GM23338 (cell line): ENCODE results near the gene PIK3IP1. TPM values are rescaled to one million over a fixed set of nuclear protein-coding genes. Genes with fewer than 3 reads are reported as not detected.

Experiments used
- ATAC-seq: fragments of 200-7000 bp; cut with Tn5 transposase; 3 replicates; pipeline ENCODE4 v1.9.1; 2020
- DNase-seq: peaks from one replicate; pipeline ENCODE4 v3.0.0-alpha.2; 2015; ENCODE audit warnings: low spot score
- H2AFZ ChIP-seq: fragments of 200-600 bp; sonication (generic); 2 replicates; pipeline ENCODE4 v1.8.0; 2016; ENCODE audit warnings: antibody characterized with exemption, mild to moderate bottlenecking, moderate library complexity
- H3F3A ChIP-seq: fragments of 200-600 bp; sonication (generic); replicated peaks from 2 replicates; pipeline ENCODE4 v1.8.0; 2017; ENCODE audit warnings: antibody characterized with exemption, mixed run types, low read depth
- H3K27ac ChIP-seq: fragments of 200-600 bp; sonication (generic); 2 replicates; pipeline ENCODE4 v1.6.1; 2016; ENCODE audit warnings: low read depth
- H3K27me3 ChIP-seq: fragments of 200-600 bp; sonication (generic); 2 replicates; pipeline ENCODE4 v1.8.0; 2016; ENCODE audit warnings: mild to moderate bottlenecking, mixed run types, moderate library complexity; ENCODE audit not compliant: insufficient read depth
- H3K36me3 ChIP-seq: fragments of 200-600 bp; sonication (generic); 2 replicates; pipeline ENCODE4 v1.8.0; 2016; ENCODE audit warnings: mild to moderate bottlenecking; ENCODE audit not compliant: insufficient read depth
- H3K4me1 ChIP-seq: fragments of 200-600 bp; sonication (generic); 2 replicates; pipeline ENCODE4 v1.8.0; 2016; ENCODE audit warnings: mild to moderate bottlenecking, moderate library complexity; ENCODE audit not compliant: insufficient read depth
- H3K4me2 ChIP-seq: fragments of 200-600 bp; sonication (generic); 2 replicates; pipeline ENCODE4 v1.7.1; 2017; ENCODE audit warnings: mixed run types
- H3K4me3 ChIP-seq: fragments of 200-600 bp; sonication (generic); 2 replicates; pipeline ENCODE4 v1.6.1; 2016; ENCODE audit warnings: mixed run types
- H3K79me2 ChIP-seq: fragments of 200-600 bp; sonication (generic); replicated peaks from 2 replicates; pipeline ENCODE4 v1.8.0; 2017; ENCODE audit warnings: mild to moderate bottlenecking; ENCODE audit not compliant: insufficient read depth
- H3K9me2 ChIP-seq: fragments of 200-600 bp; sonication (generic); 2 replicates; pipeline ENCODE4 v1.8.0; 2017; ENCODE audit not compliant: insufficient read depth
- H4K20me1 ChIP-seq: fragments of 200-600 bp; sonication (generic); replicated peaks from 2 replicates; pipeline ENCODE4 v1.8.0; 2017; ENCODE audit warnings: mild to moderate bottlenecking; ENCODE audit not compliant: insufficient read depth
- H3K27ac Mint-ChIP-seq: 2 replicates; pipeline ENCODE4 v1.8.0; 2020; ENCODE audit warnings: inconsistent platforms, mild to moderate bottlenecking, moderate library complexity, mixed read lengths
- H3K27me3 Mint-ChIP-seq: 3 replicates; pipeline ENCODE4 v1.8.0; 2022; ENCODE audit warnings: low read depth, mild to moderate bottlenecking, moderate library complexity, mixed read lengths, inconsistent platforms; ENCODE audit not compliant: insufficient read depth, poor library complexity
- H3K36me3 Mint-ChIP-seq: 3 replicates; pipeline ENCODE4 v1.8.0; 2021; ENCODE audit warnings: low read depth, mild to moderate bottlenecking, inconsistent platforms, moderate library complexity, mixed read lengths
- H3K4me1 Mint-ChIP-seq: 3 replicates; pipeline ENCODE4 v1.8.0; 2020; ENCODE audit warnings: mild to moderate bottlenecking, inconsistent platforms, mixed read lengths
- H3K4me3 Mint-ChIP-seq: 3 replicates; pipeline ENCODE4 v1.8.0; 2021; ENCODE audit warnings: moderate library complexity, mild to moderate bottlenecking, inconsistent platforms, mixed read lengths
- H3K9me3 Mint-ChIP-seq: 3 replicates; pipeline ENCODE4 v1.8.0; 2020; ENCODE audit warnings: moderate library complexity, mild to moderate bottlenecking, inconsistent platforms, mixed read lengths
- CREB1 ChIP-seq: fragments of 250-450 bp; sonication (Bioruptor Pico); IDR thresholded peaks from 2 replicates; pipeline ENCODE4 v1.5.0; 2020; ENCODE audit warnings: low read depth, mild to moderate bottlenecking, moderate library complexity
- CTCF ChIP-seq, 2 experiments: fragments of 200-600 bp in 1 of 2; sonication (generic) in 1 of 2; conservative IDR thresholded peaks; 2 replicates each; pipeline versions ENCODE4 v1.5.1 to v1.6.1; 2016 to 2017; ENCODE audit warnings: antibody characterized with exemption in 2 of 2, low read depth in 2 of 2, mild to moderate bottlenecking in 2 of 2, moderate library complexity in 1 of 2
- ETS1 ChIP-seq: IDR thresholded peaks from 2 replicates; pipeline ENCODE4 v1.6.1; 2016; ENCODE audit warnings: antibody characterized with exemption
- EZH2 ChIP-seq: fragments of 200-600 bp; sonication (generic); IDR thresholded peaks from one replicate; pipeline ENCODE4 v1.8.0; 2017; ENCODE audit warnings: antibody characterized with exemption, mild to moderate bottlenecking, low read depth; ENCODE audit not compliant: unreplicated experiment
- EZH2phosphoT487 ChIP-seq: fragments of 200-600 bp; sonication (generic); IDR thresholded peaks from one replicate; pipeline ENCODE4 v1.8.1; 2018; ENCODE audit warnings: antibody characterized with exemption; ENCODE audit not compliant: unreplicated experiment
- POLR2AphosphoS5 ChIP-seq: IDR thresholded peaks from 2 replicates; pipeline ENCODE4 v1.6.1; 2016; ENCODE audit warnings: antibody characterized with exemption, low read depth
- REST ChIP-seq: IDR thresholded peaks from one replicate; pipeline ENCODE4 v1.6.1; 2018; ENCODE audit warnings: antibody characterized with exemption; ENCODE audit not compliant: unreplicated experiment
- STAT1 ChIP-seq: IDR thresholded peaks from one replicate; pipeline ENCODE4 v1.6.1; 2016; ENCODE audit warnings: antibody characterized with exemption; ENCODE audit not compliant: unreplicated experiment
- ZNF114 ChIP-seq: fragments of 250-450 bp; sonication (Bioruptor Pico); IDR thresholded peaks from 2 replicates; pipeline ENCODE4 v1.5.0; 2020; ENCODE audit warnings: mild to moderate bottlenecking, moderate library complexity
- ZNF331 ChIP-seq: fragments of 250-450 bp; sonication (Bioruptor Pico); IDR thresholded peaks from 2 replicates; pipeline ENCODE4 v1.5.0; 2020; ENCODE audit warnings: low read depth, mild to moderate bottlenecking, moderate library complexity
- ZNF462 ChIP-seq: fragments of 250-450 bp; sonication (Bioruptor Pico); IDR thresholded peaks from 2 replicates; pipeline ENCODE4 v1.5.0; 2020; ENCODE audit warnings: mild to moderate bottlenecking, moderate library complexity
- polyA plus RNA-seq: library from polyadenylated mRNA; unstranded; fragments of >200 nt; fragmentation: Nextera tagmentation; extraction: Ambion mirVana; gene quantifications from 2 replicates; pipeline ENCODE4 v1.2.1, GENCODE V29; 2016
- total RNA-seq: library from RNA; depleted of rRNA; stranded (reverse); fragments of >200 nt; shearing (Covaris generic); gene quantifications from 2 replicates; pipeline ENCODE4 v1.2.3, GENCODE V29; 2014

The PIK3IP1 gene
- total and polyA plus RNA-seq, 2 experiments from 2014 or later = 1.1 to 2.2 TPM

GRCh38 chr22:31277741-31278140 lies 14.5 kb downstream of the PIK3IP1 start (continued):
- TF ChIP-seq ZNF462 (CRISPR knock-in tag) (no peak), POLR2AphosphoS5 (no peak), EZH2 (no peak), ZNF114 (CRISPR knock-in tag) (no peak), STAT1 (no peak), ETS1 (no peak), ZNF331 (no peak)

GRCh38 chr22:31276426-31277167 lies 15.7 kb downstream of the PIK3IP1 start:
- Histone ChIP-seq H2AFZ (no peak overlapping the region), H3K79me2 (no peaks in the 10 kb centered on the region), H3K9me2 (no peaks in the 10 kb centered on the region), H3K4me2 (no peak overlapping the region), H4K20me1 (no peaks in the 10 kb centered on the region), H3K27ac (no peak overlapping the region), H3K36me3 (peaks cover 23% of the 10 kb centered on the region), H3K4me3 (no peak overlapping the region), H3F3A (no peaks in the 10 kb centered on the region), H3K27me3 (no peaks in the 10 kb centered on the region), H3K4me1 (no peaks in the 10 kb centered on the region)
- no peak overlapping the region for H3K27ac Mint-ChIP-seq
- H3K9me3 Mint-ChIP-seq = no peaks in the 10 kb centered on the region
- H3K36me3 Mint-ChIP-seq = peaks cover 49% of the 10 kb centered on the region
- H3K27me3 Mint-ChIP-seq = peaks cover 2% of the 10 kb centered on the region
- ATAC-seq (no peak), DNase-seq (no peak)
- H3K4me3 Mint-ChIP-seq = no peak overlapping the region
- H3K4me1 Mint-ChIP-seq = 0 out of 3 replicates have a peak, but pooled peaks cover 2% of the 10 kb centered on the region
- TF ChIP-seq CREB1 (CRISPR knock-in tag) = no peak
- TF ChIP-seq REST = no peak
- TF ChIP-seq STAT1 = no peak
- no peak for TF ChIP-seq EZH2
- no peak for TF ChIP-seq EZH2phosphoT487
- TF ChIP-seq CTCF (conservative IDR thresholded peaks at IDR 0.05; ENCODE audit: low read depth in 2 of 2) = no peak
